HCT116 (cell line): ENCODE measurements around the gene MTHFSD. TPM values are rescaled to one million over a fixed set of nuclear protein-coding genes. Genes with fewer than 3 reads are reported as not detected.

Experiments used
- ATAC-seq: fragments of 200-7000 bp; cut with Tn5 transposase; 2 replicates; pipeline ENCODE4 v1.9.1; 2020; ENCODE audit warnings: mild to moderate bottlenecking, moderate library complexity
- BruUV-seq: library from RNA; stranded (reverse); fragments of 400-500 nt; replicated peaks from 2 replicates; lab custom pipeline; 2021; lab: Mats Ljungman, UMichigan
- CTCF ChIA-PET: fragments of 300-600 bp; sonication (Branson Sonifier 250); formaldehyde crosslinking; loops from one replicate; lab custom pipeline; 2021; ENCODE audit warnings: antibody characterized with exemption; lab: Charles Lee
- POLR2A ChIA-PET: fragments of 300-600, 350-600 bp; sonication (Branson Sonifier 250); formaldehyde crosslinking; loops from one replicate; lab custom pipeline; 2021; ENCODE audit warnings: antibody characterized with exemption; lab: Charles Lee
- RAD21 ChIA-PET, 2 experiments: fragments of 300-600 bp; sonication (Branson Sonifier 250); formaldehyde crosslinking; loops; one replicate each; lab custom pipeline; 2023; ENCODE audit warnings: low total read pairs in 2 of 2; ENCODE audit not compliant: uncharacterized antibody in 2 of 2, unreplicated experiment in 2 of 2, low non-redundant PET in 1 of 2; lab: Charles Lee
- DNase-seq: peaks from one replicate; pipeline ENCODE4 v3.0.0-alpha.2; 2010; ENCODE audit warnings: low read depth, low spot score
- H2AFZ ChIP-seq: fragments of 200-600 bp; shearing (Covaris generic), sonication (generic); 2 replicates; pipeline ENCODE4 v1.6.1; 2017; ENCODE audit warnings: low read depth, mixed run types, mixed read lengths, antibody characterized with exemption, low read length; ENCODE audit not compliant: poor library complexity, severe bottlenecking
- H3K27ac ChIP-seq: 2 replicates; pipeline ENCODE4 v1.5.1; 2012; ENCODE audit warnings: low read depth, low read length
- H3K27me3 ChIP-seq: fragments of 200-600 bp; sonication (generic); 2 replicates; pipeline ENCODE4 v1.6.1; 2016; ENCODE audit warnings: mixed run types, low read length, mixed read lengths; ENCODE audit not compliant: insufficient read depth
- H3K36me3 ChIP-seq, 2 experiments: fragments of 200-500 bp in 1 of 2; fragments of 200-600 bp in 1 of 2; sonication (Bioruptor generic) in 1 of 2; sonication (generic) in 1 of 2; 2 replicates each; pipeline versions ENCODE4 v1.5.1 to v1.6.1; 2014 to 2016; ENCODE audit warnings: low read length in 2 of 2, inconsistent platforms in 1 of 2, mixed read lengths in 1 of 2, mixed run types in 1 of 2; ENCODE audit not compliant: insufficient read depth in 2 of 2, control insufficient read depth in 1 of 2
- H3K4me1 ChIP-seq, 2 experiments: fragments of 200-600 bp in 1 of 2; sonication (generic) in 1 of 2; 2 replicates each; pipeline versions ENCODE4 v1.5.1 to v1.6.1; 2012 to 2017; ENCODE audit warnings: low read length in 2 of 2, inconsistent platforms in 1 of 2, mild to moderate bottlenecking in 1 of 2, mixed read lengths in 1 of 2, mixed run types in 1 of 2, moderate library complexity in 1 of 2; ENCODE audit not compliant: insufficient read depth in 2 of 2, control insufficient read depth in 1 of 2
- H3K4me2 ChIP-seq: fragments of 200-600 bp; sonication (generic); 2 replicates; pipeline ENCODE4 v1.6.1; 2017; ENCODE audit warnings: mixed run types, low read length, mixed read lengths
- H3K4me3 ChIP-seq, 2 experiments: fragments of 200-600 bp in 1 of 2; sonication (generic) in 1 of 2; replicated peaks in 1 of 2; 2 replicates each; pipeline ENCODE4 v1.5.1; 2011 to 2016; ENCODE audit warnings: low read length in 2 of 2, control low read depth in 1 of 2, low read depth in 1 of 2, mild to moderate bottlenecking in 1 of 2, mixed read lengths in 1 of 2, mixed run types in 1 of 2
- H3K79me2 ChIP-seq: fragments of 200-600 bp; sonication (generic); 2 replicates; pipeline ENCODE4 v1.6.1; 2017; ENCODE audit warnings: mild to moderate bottlenecking, mixed run types, low read length, moderate library complexity, mixed read lengths; ENCODE audit not compliant: insufficient read depth
- H3K9ac ChIP-seq: fragments of 200-600 bp; sonication (generic); 2 replicates; pipeline ENCODE4 v1.6.1; 2016; ENCODE audit warnings: low read length, mixed read lengths
- H3K9me2 ChIP-seq: fragments of 200-600 bp; sonication (generic), shearing (Covaris generic); 2 replicates; pipeline ENCODE4 v1.6.1; 2017; ENCODE audit warnings: mixed run types, mild to moderate bottlenecking, moderate library complexity; ENCODE audit not compliant: insufficient read depth
- H3K9me3 ChIP-seq, 2 experiments: fragments of 200-500 bp in 1 of 2; fragments of 200-600 bp in 1 of 2; sonication (Bioruptor generic) in 1 of 2; sonication (generic) in 1 of 2; 2 replicates each; pipeline ENCODE4 v1.6.1; 2014 to 2017; ENCODE audit warnings: low read length in 2 of 2, mixed read lengths in 2 of 2, inconsistent platforms in 1 of 2, low read depth in 1 of 2, mild to moderate bottlenecking in 1 of 2, mixed run types in 1 of 2, moderate library complexity in 1 of 2; ENCODE audit not compliant: control insufficient read depth in 1 of 2, insufficient read depth in 1 of 2
- H4K20me1 ChIP-seq: fragments of 200-600 bp; sonication (generic), shearing (Covaris generic); 2 replicates; pipeline ENCODE4 v1.6.1; 2017; ENCODE audit warnings: mixed run types, mild to moderate bottlenecking, moderate library complexity; ENCODE audit not compliant: insufficient read depth
- CBX3 ChIP-seq: IDR thresholded peaks from 2 replicates; pipeline ENCODE4 v1.6.1; 2012; ENCODE audit warnings: low read depth
- CEBPB ChIP-seq: IDR thresholded peaks from 2 replicates; pipeline ENCODE4 v1.6.1; 2012; ENCODE audit warnings: low read depth
- CTCF ChIP-seq, 3 experiments: fragments of 200-600 bp in 1 of 3; sonication (generic) in 1 of 3; IDR thresholded peaks in 2 of 3; conservative IDR thresholded peaks in 1 of 3; 2 replicates each; pipeline ENCODE4 v1.5.1; 2012 to 2017; ENCODE audit warnings: low read depth in 2 of 3, low read length in 2 of 3, antibody characterized with exemption in 1 of 3, borderline replicate concordance in 1 of 3, control low read depth in 1 of 3, mild to moderate bottlenecking in 1 of 3, mixed read lengths in 1 of 3, mixed run types in 1 of 3, moderate library complexity in 1 of 3; ENCODE audit not compliant: insufficient read depth in 1 of 3
- ELF1 ChIP-seq: IDR thresholded peaks from 2 replicates; pipeline ENCODE4 v1.6.1; 2012; ENCODE audit warnings: low read depth, borderline replicate concordance
- EZH2 ChIP-seq: fragments of 200-600 bp; sonication (generic); IDR thresholded peaks from 2 replicates; pipeline ENCODE4 v1.6.1; 2017; ENCODE audit warnings: antibody characterized with exemption, mixed run types
- EZH2phosphoT487 ChIP-seq: fragments of 200-600 bp; IDR thresholded peaks from 2 replicates; pipeline ENCODE4 v1.6.1; 2018; ENCODE audit warnings: antibody characterized with exemption, borderline replicate concordance
- JUND ChIP-seq: IDR thresholded peaks from 2 replicates; pipeline ENCODE4 v1.6.1; 2012
- POLR2A ChIP-seq: IDR thresholded peaks from 2 replicates; pipeline ENCODE4 v1.7.0; 2011; ENCODE audit warnings: borderline replicate concordance; ENCODE audit not compliant: insufficient read depth, insufficient read length; ENCODE audit errors: extremely low read depth
- POLR2AphosphoS5 ChIP-seq: IDR thresholded peaks from 2 replicates; pipeline ENCODE4 v1.6.1; 2011; ENCODE audit warnings: mild to moderate bottlenecking, low read depth, low read length, moderate library complexity
- RAD21 ChIP-seq: IDR thresholded peaks from 2 replicates; pipeline ENCODE4 v1.6.1; 2012; ENCODE audit warnings: low read depth, mild to moderate bottlenecking
- REST ChIP-seq: IDR thresholded peaks from 2 replicates; pipeline ENCODE4 v1.6.1; 2012; ENCODE audit warnings: low read depth
- SIN3A ChIP-seq: IDR thresholded peaks from 2 replicates; pipeline ENCODE4 v1.6.1; 2012; ENCODE audit warnings: low read depth
- SP1 ChIP-seq: IDR thresholded peaks from 2 replicates; pipeline ENCODE4 v1.6.1; 2012; ENCODE audit warnings: low read depth
- SRF ChIP-seq: IDR thresholded peaks from 2 replicates; pipeline ENCODE4 v1.6.1; 2012; ENCODE audit warnings: low read depth
- TCF7L2 ChIP-seq: IDR thresholded peaks from 2 replicates; pipeline ENCODE4 v1.7.0; 2011; ENCODE audit warnings: borderline replicate concordance, inconsistent platforms; ENCODE audit not compliant: insufficient read depth, insufficient read length; ENCODE audit errors: extremely low read depth
- YY1 ChIP-seq: IDR thresholded peaks from 2 replicates; pipeline ENCODE4 v1.6.1; 2011; ENCODE audit warnings: low read length, low read depth, moderate library complexity, mild to moderate bottlenecking; ENCODE audit not compliant: insufficient replicate concordance; ENCODE audit errors: extremely low read depth
- ZBTB33 ChIP-seq: IDR thresholded peaks from 2 replicates; pipeline ENCODE4 v1.6.1; 2011; ENCODE audit warnings: mild to moderate bottlenecking, low read length, moderate library complexity; ENCODE audit not compliant: insufficient replicate concordance; ENCODE audit errors: extremely low read depth
- intact Hi-C: fragments of 100-400 bp; cut with micrococcal nuclease; formaldehyde crosslinking; loops from 2 replicates; pipeline ENCODE4 v1.10.0; 2022
- total RNA-seq: library from RNA; stranded (reverse); gene quantifications from one replicate; pipeline ENCODE4 v1.2.1, GENCODE V29; 2021; ENCODE audit not compliant: unreplicated experiment

Gene MTHFSD
- total RNA-seq, 1 experiment from 2014 or later = 33.1 TPM

- no peaks in the 10 kb centered on the region for H3K9me2 ChIP-seq
Measured at GRCh38 chr16:86559802-86560305, 4.8 kb upstream of the MTHFSD start.

More at GRCh38 chr16:86559802-86560305, 4.8 kb upstream of the MTHFSD start:
- H3K4me2 ChIP-seq = no peak overlapping the region
- no peaks in the 10 kb centered on the region for H3K9me3 ChIP-seq
- no peak for ATAC-seq
- H3K9ac ChIP-seq = no peak overlapping the region
- H3K4me3 ChIP-seq = no peak overlapping the region
- intact Hi-C loops = loop anchor here (5.0 kb wide), 4 partner anchors 202 to 1077 kb away; no protein-coding TSS in a partner anchor
- H3K27ac ChIP-seq = no peak overlapping the region
- H3K4me1 ChIP-seq = peaks cover 13 to 22% of the 10 kb centered on the region in 2 experiments
- ChIA-PET RAD21 (no interaction called here), POLR2A (no interaction called here), CTCF (no interaction called here)
- no peaks in the 10 kb centered on the region for H3K36me3 ChIP-seq
- peaks cover 1% of the 10 kb centered on the region for H3K79me2 ChIP-seq
- no peak for DNase-seq
- H2AFZ ChIP-seq = no peak overlapping the region
- no peaks in the 10 kb centered on the region for H4K20me1 ChIP-seq
- no TSS peak for BruUV-seq
- TF ChIP-seq EZH2phosphoT487 (no peak), REST (no peak), SP1 (no peak), SRF (no peak), YY1 (no peak), CEBPB (no peak), ZBTB33 (no peak), CTCF (IDR thresholded peaks at IDR 0.05 in 2 of 3, conservative IDR thresholded peaks at IDR 0.05 in 1 of 3; ENCODE audit: borderline replicate concordance in 1 of 3, insufficient read depth in 1 of 3, low read depth in 2 of 3, low read length in 2 of 3) (no peak), POLR2AphosphoS5 (no peak), RAD21 (no peak), JUND (no peak), CBX3 (no peak), TCF7L2 (no peak), SIN3A (no peak), EZH2 (no peak), POLR2A (no peak), ELF1 (no peak)
- H3K27me3 ChIP-seq = peaks cover 4% of the 10 kb centered on the region; the same call in 1 of the 2 replicates
